ENCODE results near the gene USP24. TPM values are rescaled to one million over a fixed set of nuclear protein-coding genes. Genes with fewer than 3 reads are reported as not detected.

USP24 gene
- total RNA-seq, 1 experiment from 2014 or later, result 40.9 TPM

GRCh38 chr1:55061000-55061705 is 154.0 kb downstream of the USP24 start (continued):
- no peak for TF ChIP-seq AR (CRISPR knock-in tag; IDR thresholded peaks at IDR 0.05)
- no peak for TF ChIP-seq STAT6 (CRISPR knock-in tag; conservative IDR thresholded peaks at IDR 0.05; ENCODE audit: low read depth)
- TF ChIP-seq, protein P1, sequence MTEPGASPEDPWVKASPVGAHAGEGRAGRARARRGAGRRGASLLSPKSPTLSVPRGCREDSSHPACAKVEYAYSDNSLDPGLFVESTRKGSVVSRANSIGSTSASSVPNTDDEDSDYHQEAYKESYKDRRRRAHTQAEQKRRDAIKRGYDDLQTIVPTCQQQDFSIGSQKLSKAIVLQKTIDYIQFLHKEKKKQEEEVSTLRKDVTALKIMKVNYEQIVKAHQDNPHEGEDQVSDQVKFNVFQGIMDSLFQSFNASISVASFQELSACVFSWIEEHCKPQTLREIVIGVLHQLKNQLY (CRISPR knock-in tag; IDR thresholded peaks at IDR 0.05), result no peak
- no peak for TF ChIP-seq JUN (CRISPR knock-in tag; IDR thresholded peaks at IDR 0.05)
- TF ChIP-seq SP1 (CRISPR knock-in tag; conservative IDR thresholded peaks at IDR 0.05), result no peak

GRCh38 chr1:55060133-55060999 is 154.8 kb downstream of the USP24 start:
- ChIA-PET CTCF (interaction anchor here (1.1 to 2.5 kb wide), 3 partner anchors 38 to 115 kb away, joined by 3 to 6 read pairs (median 4); no protein-coding TSS in a partner anchor), POLR2A (no interaction called here)
- no peak for ATAC-seq
- Mint-ChIP-seq H3K27ac (peak overlapping the region; percentile 71), H3K36me3 (peaks cover 38% of the 10 kb centered on the region), H3K4me3 (no peak overlapping the region), H3K9me3 (no peaks in the 10 kb centered on the region), H3K4me1 (no peaks in the 10 kb centered on the region), H3K27me3 (ENCODE audit: low read depth) (no peaks in the 10 kb centered on the region)
- no peak for TF ChIP-seq OVOL2 (CRISPR knock-in tag; IDR thresholded peaks at IDR 0.05; ENCODE audit: borderline replicate concordance)
- TF ChIP-seq, protein P2, sequence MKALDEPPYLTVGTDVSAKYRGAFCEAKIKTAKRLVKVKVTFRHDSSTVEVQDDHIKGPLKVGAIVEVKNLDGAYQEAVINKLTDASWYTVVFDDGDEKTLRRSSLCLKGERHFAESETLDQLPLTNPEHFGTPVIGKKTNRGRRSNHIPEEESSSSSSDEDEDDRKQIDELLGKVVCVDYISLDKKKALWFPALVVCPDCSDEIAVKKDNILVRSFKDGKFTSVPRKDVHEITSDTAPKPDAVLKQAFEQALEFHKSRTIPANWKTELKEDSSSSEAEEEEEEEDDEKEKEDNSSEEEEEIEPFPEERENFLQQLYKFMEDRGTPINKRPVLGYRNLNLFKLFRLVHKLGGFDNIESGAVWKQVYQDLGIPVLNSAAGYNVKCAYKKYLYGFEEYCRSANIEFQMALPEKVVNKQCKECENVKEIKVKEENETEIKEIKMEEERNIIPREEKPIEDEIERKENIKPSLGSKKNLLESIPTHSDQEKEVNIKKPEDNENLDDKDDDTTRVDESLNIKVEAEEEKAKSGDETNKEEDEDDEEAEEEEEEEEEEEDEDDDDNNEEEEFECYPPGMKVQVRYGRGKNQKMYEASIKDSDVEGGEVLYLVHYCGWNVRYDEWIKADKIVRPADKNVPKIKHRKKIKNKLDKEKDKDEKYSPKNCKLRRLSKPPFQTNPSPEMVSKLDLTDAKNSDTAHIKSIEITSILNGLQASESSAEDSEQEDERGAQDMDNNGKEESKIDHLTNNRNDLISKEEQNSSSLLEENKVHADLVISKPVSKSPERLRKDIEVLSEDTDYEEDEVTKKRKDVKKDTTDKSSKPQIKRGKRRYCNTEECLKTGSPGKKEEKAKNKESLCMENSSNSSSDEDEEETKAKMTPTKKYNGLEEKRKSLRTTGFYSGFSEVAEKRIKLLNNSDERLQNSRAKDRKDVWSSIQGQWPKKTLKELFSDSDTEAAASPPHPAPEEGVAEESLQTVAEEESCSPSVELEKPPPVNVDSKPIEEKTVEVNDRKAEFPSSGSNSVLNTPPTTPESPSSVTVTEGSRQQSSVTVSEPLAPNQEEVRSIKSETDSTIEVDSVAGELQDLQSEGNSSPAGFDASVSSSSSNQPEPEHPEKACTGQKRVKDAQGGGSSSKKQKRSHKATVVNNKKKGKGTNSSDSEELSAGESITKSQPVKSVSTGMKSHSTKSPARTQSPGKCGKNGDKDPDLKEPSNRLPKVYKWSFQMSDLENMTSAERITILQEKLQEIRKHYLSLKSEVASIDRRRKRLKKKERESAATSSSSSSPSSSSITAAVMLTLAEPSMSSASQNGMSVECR (CRISPR knock-in tag; IDR thresholded peaks at IDR 0.05; ENCODE audit: borderline replicate concordance), result no peak
- TF ChIP-seq NFATC4 (CRISPR knock-in tag; IDR thresholded peaks at IDR 0.05), result no peak
- no peak for TF ChIP-seq ZNF425 (CRISPR knock-in tag; conservative IDR thresholded peaks at IDR 0.05)
- DNase-seq (ENCODE audit: low spot score), result no peak
